ENCODE data around the gene NSL1.
A peak's percentile ranks its signal among the peaks of the same experiment; 100 is the strongest.

- TF ChIP-seq CTCF (IDR thresholded peaks at IDR 0.05), result peak; percentile 46 to 76 (median 52)
- TF ChIP-seq POLR2A (IDR thresholded peaks at IDR 0.05), result no peak
Observed at GRCh38 chr1:212782422-212783154, 9.0 kb downstream of the NSL1 start.
